ENCODE measurements around the gene GRPEL1.

GRPEL1 gene

GRCh38 chr4:7063362-7063761 lies 4.5 kb downstream of the GRPEL1 start:
- no peak for DNase-seq (ENCODE audit: low read depth)

GRCh38 chr4:7062816-7063215 lies 5.0 kb downstream of the GRPEL1 start:
- no peak for DNase-seq (ENCODE audit: low read depth)

GRCh38 chr4:7061815-7062214 lies 6.0 kb downstream of the GRPEL1 start:
- no peak for DNase-seq (ENCODE audit: low read depth)

GRCh38 chr4:7060346-7061150 lies 7.3 kb downstream of the GRPEL1 start:
- no peak for DNase-seq (ENCODE audit: low read depth)

GRCh38 chr4:7059662-7060061 lies 8.2 kb downstream of the GRPEL1 start:
- no peak for DNase-seq (ENCODE audit: low read depth)

- DNase-seq (ENCODE audit: low read depth), result no peak
Observed at GRCh38 chr4:7058792-7059191, 9.1 kb downstream of the GRPEL1 start.

GRCh38 chr4:7055990-7056325 lies 11.9 kb downstream of the GRPEL1 start:
- no peak for DNase-seq (ENCODE audit: low read depth)

GRCh38 chr4:7055111-7055989 lies 12.5 kb downstream of the GRPEL1 start:
- DNase-seq (ENCODE audit: low read depth), result no peak

- no peak for DNase-seq (ENCODE audit: low read depth)
Observed at GRCh38 chr4:7054106-7054880, 13.6 kb downstream of the GRPEL1 start.

- DNase-seq (ENCODE audit: low read depth), result no peak
Observed at GRCh38 chr4:7052923-7053715, 14.7 kb downstream of the GRPEL1 start.

GRCh38 chr4:7052313-7052712 lies 15.6 kb downstream of the GRPEL1 start:
- DNase-seq (ENCODE audit: low read depth), result no peak

- no peak for DNase-seq (ENCODE audit: low read depth)
Observed at GRCh38 chr4:7051905-7052304, 16.0 kb downstream of the GRPEL1 start.

- no peak for DNase-seq (ENCODE audit: low read depth)
Observed at GRCh38 chr4:7051144-7051495, 16.7 kb downstream of the GRPEL1 start.

- DNase-seq (ENCODE audit: low read depth), result no peak
Observed at GRCh38 chr4:7050481-7051143, 17.3 kb downstream of the GRPEL1 start.

- DNase-seq (ENCODE audit: low read depth), result no peak
Observed at GRCh38 chr4:7049739-7050138, 18.1 kb downstream of the GRPEL1 start.

- DNase-seq (ENCODE audit: low read depth), result no peak
Observed at GRCh38 chr4:7049295-7049694, 18.6 kb downstream of the GRPEL1 start.

GRCh38 chr4:7048642-7049041 lies 19.2 kb downstream of the GRPEL1 start:
- no peak for DNase-seq (ENCODE audit: low read depth)

GRCh38 chr4:7046971-7047370 lies 20.9 kb downstream of the GRPEL1 start:
- no peak for DNase-seq (ENCODE audit: low read depth)

- no peak for DNase-seq (ENCODE audit: low read depth)
Observed at GRCh38 chr4:7045961-7046921, 21.6 kb downstream of the GRPEL1 start.

GRCh38 chr4:7045553-7045952 lies 22.3 kb downstream of the GRPEL1 start:
- no peak for DNase-seq (ENCODE audit: low read depth)
